Sigmoid colon (tissue), 7 donors: ENCODE results near the gene ZFYVE9. TPM values are rescaled to one million over a fixed set of nuclear protein-coding genes. Genes with fewer than 3 reads are reported as not detected.
A peak's percentile ranks its signal among the peaks of the same experiment; 100 is the strongest.

Experiments
- DNase-seq: peaks from one replicate; pipeline ENCODE4 v3.0.0-alpha.2; 2019
- H3K27ac ChIP-seq, 4 donors: fragments of 200-600 bp; sonication (generic); one replicate each; pipeline ENCODE4 v1.5.1; 2016 to 2019; ENCODE audit warnings: mild to moderate bottlenecking in 1 of 4
- H3K27me3 ChIP-seq, 3 donors: fragments of 200-600 bp; sonication (generic); one replicate each; pipeline ENCODE4 v1.5.1; 2019; ENCODE audit warnings: mild to moderate bottlenecking in 1 of 3
- H3K36me3 ChIP-seq, 4 donors: fragments of 200-600 bp; sonication (generic); one replicate each; pipeline ENCODE4 v1.5.1; 2016 to 2019
- H3K4me1 ChIP-seq, 4 donors: fragments of 200-600 bp; sonication (generic); one replicate each; pipeline ENCODE4 v1.5.1; 2017 to 2019
- H3K4me3 ChIP-seq, 4 donors: fragments of 200-600 bp; sonication (generic); one replicate each; pipeline ENCODE4 v1.5.1; 2017 to 2019; ENCODE audit warnings: mild to moderate bottlenecking in 2 of 4, moderate library complexity in 1 of 4
- H3K9me3 ChIP-seq, 4 donors: fragments of 200-600 bp in 3 of 4; sonication (generic) in 3 of 4; one replicate each; pipeline versions ENCODE4 v1.5.1 to v1.6.1; 2013 to 2019
- EP300 ChIP-seq, 4 donors: sonication (generic); formaldehyde crosslinking; IDR thresholded peaks; one replicate each; pipeline ENCODE4 v1.6.1; 2017; ENCODE audit warnings: antibody characterized with exemption in 4 of 4
- POLR2A ChIP-seq, 2 donors: fragments of 450-650 bp; IDR thresholded peaks; one replicate each; pipeline ENCODE4 v1.6.1; 2016; ENCODE audit warnings: antibody characterized with exemption in 2 of 2, mild to moderate bottlenecking in 2 of 2, moderate library complexity in 2 of 2
- POLR2AphosphoS5 ChIP-seq, 4 donors: sonication (generic); formaldehyde crosslinking; IDR thresholded peaks; one replicate each; pipeline ENCODE4 v1.6.1; 2017; ENCODE audit warnings: antibody characterized with exemption in 4 of 4
- WGBS, 2 donors: extraction: QIAGEN DNeasy Blood & Tissue Kit; methylation state at CpG; one replicate each; pipeline ENCODE4 v1.1.7; 2013; 5-methylcytosine and 5-hydroxymethylcytosine counted together
- intact Hi-C: fragments of 100-400 bp; cut with DNase I; formaldehyde crosslinking; loops from one replicate; pipeline ENCODE4 v1.15.1; 2023
- polyA plus RNA-seq, 3 donors: library from polyadenylated mRNA; stranded (reverse); fragments of 200-250 nt; gene quantifications; one replicate each; pipeline ENCODE4 v1.2.3, GENCODE V29; 2013
- total RNA-seq, 4 donors: library from RNA; depleted of rRNA; stranded (reverse); fragments of >200 nt; gene quantifications; one replicate each; pipeline ENCODE4 v1.1.0, GENCODE V29; 2016
- TF ChIP-seq, protein P1 (sequence below), 4 experiments: fragments of 450-650 bp in 3 of 4; fragments of 200-600 bp in 1 of 4; IDR thresholded peaks; one replicate each; pipeline ENCODE4 v1.5.1; 2016 to 2019; ENCODE audit warnings: antibody characterized with exemption in 4 of 4, mild to moderate bottlenecking in 3 of 4, moderate library complexity in 2 of 4
- donor health status: healthy with polysubstance abuse.
- donor health status: Bipolar disorder and iron deficiency.
- donor health status: healthy.

ZFYVE9 gene
- total and polyA plus RNA-seq, 7 donors, result 4.7 to 36.3 (median 25.9) TPM

DNA sequence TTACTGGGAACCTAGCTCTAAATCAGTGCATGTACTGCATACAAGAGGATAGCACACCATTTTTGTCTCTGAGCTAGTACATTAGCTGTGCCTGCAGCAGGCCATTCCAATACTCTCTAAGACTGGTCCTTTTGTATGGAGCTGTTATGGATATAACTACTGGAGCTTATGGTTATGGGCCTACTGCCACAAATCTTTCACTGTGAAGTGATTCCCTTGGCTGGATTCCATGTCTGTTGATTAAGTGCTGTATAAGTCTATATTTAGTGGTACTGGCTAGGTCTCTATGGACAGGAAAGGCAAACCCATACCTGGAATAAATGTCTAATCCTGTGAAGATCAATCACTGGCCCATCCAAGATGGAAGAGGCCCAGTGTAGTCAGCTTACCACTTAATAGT lies 12.0 kb downstream of the ZFYVE9 start:
- Histone ChIP-seq H3K9me3 (no peaks in the 10 kb centered on the region), H3K27me3 (no peaks in the 10 kb centered on the region), H3K4me3 (no peak overlapping the region), H3K36me3 (no peaks in the 10 kb centered on the region), H3K27ac (peak overlapping the region in 1 of 4 donors; percentile 26), H3K4me1 (peaks cover 0 to 45% (median 36%) of the 10 kb centered on the region in 4 donors)
- TF ChIP-seq EP300 (IDR thresholded peaks at IDR 0.05), result no peak
- TF ChIP-seq, protein P1, sequence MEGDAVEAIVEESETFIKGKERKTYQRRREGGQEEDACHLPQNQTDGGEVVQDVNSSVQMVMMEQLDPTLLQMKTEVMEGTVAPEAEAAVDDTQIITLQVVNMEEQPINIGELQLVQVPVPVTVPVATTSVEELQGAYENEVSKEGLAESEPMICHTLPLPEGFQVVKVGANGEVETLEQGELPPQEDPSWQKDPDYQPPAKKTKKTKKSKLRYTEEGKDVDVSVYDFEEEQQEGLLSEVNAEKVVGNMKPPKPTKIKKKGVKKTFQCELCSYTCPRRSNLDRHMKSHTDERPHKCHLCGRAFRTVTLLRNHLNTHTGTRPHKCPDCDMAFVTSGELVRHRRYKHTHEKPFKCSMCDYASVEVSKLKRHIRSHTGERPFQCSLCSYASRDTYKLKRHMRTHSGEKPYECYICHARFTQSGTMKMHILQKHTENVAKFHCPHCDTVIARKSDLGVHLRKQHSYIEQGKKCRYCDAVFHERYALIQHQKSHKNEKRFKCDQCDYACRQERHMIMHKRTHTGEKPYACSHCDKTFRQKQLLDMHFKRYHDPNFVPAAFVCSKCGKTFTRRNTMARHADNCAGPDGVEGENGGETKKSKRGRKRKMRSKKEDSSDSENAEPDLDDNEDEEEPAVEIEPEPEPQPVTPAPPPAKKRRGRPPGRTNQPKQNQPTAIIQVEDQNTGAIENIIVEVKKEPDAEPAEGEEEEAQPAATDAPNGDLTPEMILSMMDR (IDR thresholded peaks at IDR 0.05), result no peak
- no peak for TF ChIP-seq POLR2A (IDR thresholded peaks at IDR 0.05)
- TF ChIP-seq POLR2AphosphoS5 (IDR thresholded peaks at IDR 0.05), result no peak
- DNase-seq, result no peak
- intact Hi-C loops, result no loop called here

DNA sequence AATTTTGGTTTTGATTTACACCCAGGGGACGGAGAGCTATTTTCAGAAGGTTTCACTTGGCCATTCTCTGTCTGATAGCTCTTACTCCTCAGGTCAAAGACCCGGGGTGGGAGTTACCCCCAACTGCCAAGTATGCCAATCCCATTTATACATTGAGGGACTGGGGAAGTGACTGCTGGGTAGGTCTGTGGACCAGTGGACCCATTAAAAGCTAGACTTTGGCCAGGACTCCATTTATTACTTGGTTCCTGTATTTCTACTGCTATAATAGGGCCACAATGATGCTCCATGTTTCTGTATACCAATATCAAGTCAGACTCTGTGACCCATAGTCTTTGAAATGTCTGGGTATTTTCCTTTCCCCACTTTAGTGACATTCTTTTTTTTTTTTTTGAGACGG lies 14.6 kb downstream of the ZFYVE9 start:
- Histone ChIP-seq H3K9me3 (no peaks in the 10 kb centered on the region), H3K27ac (no peak overlapping the region), H3K36me3 (no peaks in the 10 kb centered on the region), H3K4me1 (peaks cover 0 to 37% (median 26%) of the 10 kb centered on the region in 4 donors), H3K4me3 (no peak overlapping the region), H3K27me3 (no peaks in the 10 kb centered on the region)
- TF ChIP-seq EP300 (IDR thresholded peaks at IDR 0.05) (no peak), POLR2A (IDR thresholded peaks at IDR 0.05) (no peak), POLR2AphosphoS5 (IDR thresholded peaks at IDR 0.05) (no peak)
- TF ChIP-seq, protein P1 (IDR thresholded peaks at IDR 0.05), result no peak
- no peak for DNase-seq
- WGBS, 2 donors, result 52 to 60% methylated on average over 3 of the region's 3 CpGs
- intact Hi-C loops, result no loop called here

DNA sequence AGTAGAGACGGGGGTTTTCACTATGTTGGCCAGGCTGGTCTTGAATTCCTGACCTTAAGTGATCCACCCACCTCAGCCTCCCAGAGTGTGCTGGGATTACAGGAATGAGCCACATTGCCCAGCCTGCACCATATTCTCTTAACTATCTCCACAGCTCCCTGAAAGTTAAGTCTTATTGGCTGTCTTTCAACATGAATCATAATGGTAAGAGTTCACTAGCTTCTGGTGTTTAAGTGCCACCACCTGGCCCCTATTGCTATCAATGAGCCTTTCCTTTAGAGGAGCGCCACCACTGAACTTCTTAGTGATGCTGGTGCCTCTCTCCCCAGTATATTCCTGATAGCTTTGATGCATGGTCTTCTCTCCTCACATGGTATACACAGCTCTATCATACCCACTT lies 15.7 kb downstream of the ZFYVE9 start:
- H3K36me3 ChIP-seq, result no peaks in the 10 kb centered on the region
- intact Hi-C loops, result no loop called here
- DNase-seq, result no peak
- H3K27ac ChIP-seq, result no peak overlapping the region
- 98% methylated on average over 2 of the region's 2 CpGs for WGBS, 2 donors
- H3K27me3 ChIP-seq, result no peaks in the 10 kb centered on the region
- H3K4me3 ChIP-seq, result no peak overlapping the region
- H3K4me1 ChIP-seq, result peaks cover 0 to 37% (median 26%) of the 10 kb centered on the region in 4 donors
- TF ChIP-seq EP300 (IDR thresholded peaks at IDR 0.05) (no peak), POLR2AphosphoS5 (IDR thresholded peaks at IDR 0.05) (no peak), POLR2A (IDR thresholded peaks at IDR 0.05) (no peak)
- TF ChIP-seq, protein P1 (IDR thresholded peaks at IDR 0.05), result no peak
- no peaks in the 10 kb centered on the region for H3K9me3 ChIP-seq

DNA sequence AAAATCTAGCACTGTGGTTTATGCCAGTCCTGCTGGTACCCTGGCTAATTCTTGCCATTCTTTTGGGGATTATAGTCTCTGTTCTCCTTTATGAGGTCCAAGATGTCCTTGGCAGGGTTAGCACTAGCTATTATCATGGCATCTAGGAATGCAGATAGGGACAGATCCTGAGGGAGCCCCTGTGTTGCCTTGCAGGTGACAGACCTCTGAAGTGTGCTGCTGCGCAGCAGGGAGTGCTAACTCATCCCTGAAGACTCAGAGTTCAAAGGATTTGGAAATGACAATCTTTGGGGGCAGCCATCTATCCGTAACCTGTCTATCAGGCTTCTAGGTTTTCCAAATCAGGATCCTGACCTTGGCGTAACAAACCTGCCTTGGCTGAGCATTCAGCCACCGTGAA lies 16.3 kb downstream of the ZFYVE9 start:
- H3K4me3 ChIP-seq, result no peak overlapping the region
- intact Hi-C loops, result no loop called here
- H3K36me3 ChIP-seq, result no peaks in the 10 kb centered on the region
- H3K27me3 ChIP-seq, result no peaks in the 10 kb centered on the region
- 93 to 94% methylated on average over 4 of the region's 4 CpGs for WGBS, 2 donors
- DNase-seq, result no peak
- H3K4me1 ChIP-seq, result peaks cover 0 to 32% (median 22%) of the 10 kb centered on the region in 4 donors
- H3K27ac ChIP-seq, result no peak overlapping the region
- H3K9me3 ChIP-seq, result no peaks in the 10 kb centered on the region
- TF ChIP-seq EP300 (IDR thresholded peaks at IDR 0.05) (no peak), POLR2AphosphoS5 (IDR thresholded peaks at IDR 0.05) (no peak), POLR2A (IDR thresholded peaks at IDR 0.05) (no peak)
- TF ChIP-seq, protein P1 (IDR thresholded peaks at IDR 0.05), result no peak
